ENCODE measurements around the gene C12orf42.
"Not testable (repeated sequence)": the region's sequence is repeated elsewhere in the genome, so short reads cannot be mapped to it uniquely, and the experiment has no call there.

DNA sequence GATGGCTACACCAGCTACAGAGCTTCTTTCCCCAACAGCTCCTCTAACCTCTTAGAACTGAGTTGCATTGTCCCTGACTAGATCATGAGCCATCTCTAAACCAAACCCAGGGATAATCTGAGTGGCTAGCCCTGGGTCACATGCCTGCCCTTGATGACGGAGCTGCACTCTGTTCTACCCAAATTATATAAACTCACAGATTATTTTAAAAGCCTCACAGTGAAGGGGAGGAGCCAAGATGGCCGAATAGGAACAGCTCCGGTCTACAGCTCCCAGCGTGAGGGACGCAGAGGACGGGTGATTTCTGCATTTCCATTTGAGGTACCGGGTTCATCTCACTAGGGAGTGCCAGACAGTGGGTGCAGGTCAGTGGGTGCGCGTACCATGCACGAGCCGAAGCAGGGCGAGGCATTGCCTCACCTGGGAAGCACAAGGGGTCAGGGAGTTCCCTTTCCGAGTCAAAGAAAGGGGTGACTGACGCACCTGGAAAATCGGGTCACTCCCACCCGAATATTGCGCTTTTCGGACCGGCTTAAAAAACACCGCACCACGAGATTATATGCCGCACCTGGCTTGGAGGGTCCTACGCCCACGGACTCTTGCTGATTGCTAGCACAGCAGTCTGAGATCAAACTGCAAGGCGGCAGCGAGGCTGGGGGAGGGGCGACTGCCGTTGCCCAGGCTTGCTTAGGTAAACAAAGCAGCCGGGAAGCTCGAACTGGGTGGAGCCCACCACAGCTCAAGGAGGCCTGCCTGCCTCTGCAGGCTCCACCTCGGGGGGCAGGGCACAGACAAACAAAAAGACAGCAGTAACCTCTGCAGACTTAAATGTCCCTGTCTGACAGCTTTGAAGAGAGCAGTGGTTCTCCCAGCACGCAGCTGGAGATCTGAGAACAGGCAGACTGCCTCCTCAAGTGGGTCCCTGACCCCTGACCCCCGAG is 61.3 kb downstream of the C12orf42 start:
- TF ChIP-seq, protein P1, sequence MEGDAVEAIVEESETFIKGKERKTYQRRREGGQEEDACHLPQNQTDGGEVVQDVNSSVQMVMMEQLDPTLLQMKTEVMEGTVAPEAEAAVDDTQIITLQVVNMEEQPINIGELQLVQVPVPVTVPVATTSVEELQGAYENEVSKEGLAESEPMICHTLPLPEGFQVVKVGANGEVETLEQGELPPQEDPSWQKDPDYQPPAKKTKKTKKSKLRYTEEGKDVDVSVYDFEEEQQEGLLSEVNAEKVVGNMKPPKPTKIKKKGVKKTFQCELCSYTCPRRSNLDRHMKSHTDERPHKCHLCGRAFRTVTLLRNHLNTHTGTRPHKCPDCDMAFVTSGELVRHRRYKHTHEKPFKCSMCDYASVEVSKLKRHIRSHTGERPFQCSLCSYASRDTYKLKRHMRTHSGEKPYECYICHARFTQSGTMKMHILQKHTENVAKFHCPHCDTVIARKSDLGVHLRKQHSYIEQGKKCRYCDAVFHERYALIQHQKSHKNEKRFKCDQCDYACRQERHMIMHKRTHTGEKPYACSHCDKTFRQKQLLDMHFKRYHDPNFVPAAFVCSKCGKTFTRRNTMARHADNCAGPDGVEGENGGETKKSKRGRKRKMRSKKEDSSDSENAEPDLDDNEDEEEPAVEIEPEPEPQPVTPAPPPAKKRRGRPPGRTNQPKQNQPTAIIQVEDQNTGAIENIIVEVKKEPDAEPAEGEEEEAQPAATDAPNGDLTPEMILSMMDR (IDR thresholded peaks at IDR 0.05), result not testable (repeated sequence)
- TF ChIP-seq POLR2A (IDR thresholded peaks at IDR 0.05), result not testable (repeated sequence)

All from uterus (tissue), 2 donors.